ENCODE measurements around the gene KLHL42.

Gene KLHL42

DNA sequence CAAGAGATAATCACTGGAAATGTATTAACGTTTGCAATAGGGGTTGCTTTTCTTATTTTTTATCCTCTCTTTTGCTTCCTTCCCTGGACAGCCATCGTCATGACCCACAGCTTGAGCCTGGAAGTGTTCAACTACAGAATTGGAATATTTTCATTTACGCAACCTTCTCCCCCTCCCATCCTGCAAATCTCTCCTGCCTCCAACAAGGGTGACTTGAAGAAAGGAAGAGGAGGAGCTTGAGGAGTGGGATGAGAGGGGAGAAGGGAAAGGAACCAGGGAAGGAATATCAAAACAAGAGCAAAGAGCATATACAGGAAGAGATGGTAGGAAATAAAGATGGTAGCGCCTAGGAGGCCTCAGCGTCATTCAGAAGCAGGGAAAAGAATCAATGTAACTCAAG is 1.6 kb downstream of the KLHL42 start:
- Histone ChIP-seq H3K18ac (ENCODE audit: low read length) (no peak overlapping the region), H2BK5ac (ENCODE audit: low read length) (no peak overlapping the region), H3K27ac (replicated peaks; ENCODE audit: low read length) (peak overlapping the region; percentile 23), H3K4ac (ENCODE audit: low read length) (no peak overlapping the region), H3K4me2 (ENCODE audit: insufficient read depth, low read length, poor library complexity, severe bottlenecking) (no peak overlapping the region), H3K14ac (ENCODE audit: low read length) (no peak overlapping the region), H3K36me3 (replicated peaks in 1 of 2; ENCODE audit: control insufficient read depth in 2 of 2, insufficient read depth in 2 of 2, low read length in 2 of 2) (peaks cover 0 to 49% of the 10 kb centered on the region in 2 donors), H3K4me1 (ENCODE audit: control insufficient read depth in 2 of 2, insufficient read depth in 1 of 2, low read depth in 1 of 2, low read length in 2 of 2) (peaks cover 13 to 20% of the 10 kb centered on the region in 2 donors), H3K9me3 (replicated peaks in 1 of 2; ENCODE audit: control insufficient read depth in 2 of 2, insufficient read depth in 1 of 2, low read depth in 1 of 2, low read length in 2 of 2) (peaks cover 0 to 19% of the 10 kb centered on the region in 2 donors), H4K8ac (ENCODE audit: low read depth, low read length) (no peak overlapping the region), H3K27me3 (ENCODE audit: control insufficient read depth in 3 of 3, insufficient read depth in 3 of 3, low read depth in 1 of 3, low read length in 3 of 3) (no peaks in the 10 kb centered on the region), H2AFZ (ENCODE audit: low read length) (no peak overlapping the region), H2BK15ac (ENCODE audit: low read length) (no peak overlapping the region), H3K23ac (ENCODE audit: low read depth, low read length, poor library complexity) (no peak overlapping the region), H3K79me1 (ENCODE audit: low read depth, low read length) (peaks cover 5% of the 10 kb centered on the region), H3K9ac (ENCODE audit: low read depth, low read length, poor library complexity) (no peak overlapping the region), H2BK12ac (ENCODE audit: low read length) (no peak overlapping the region), H2AK5ac (ENCODE audit: low read depth, low read length) (no peak overlapping the region), H3K4me3 (ENCODE audit: low read length in 2 of 2) (peak overlapping the region in 1 of 2 donors; percentile 70), H2BK120ac (ENCODE audit: low read depth, low read length) (no peak overlapping the region), H4K91ac (ENCODE audit: low read depth, low read length, poor library complexity) (no peak overlapping the region)
- no CpG with 5 or more reads among the region's 5 CpGs for WGBS, 2 donors (ENCODE audit: extremely low coverage in 2 of 2, insufficient read length in 2 of 2, insufficient replicate concordance in 1 of 2)
- DNase-seq (ENCODE audit: low spot score) = no peak

DNA sequence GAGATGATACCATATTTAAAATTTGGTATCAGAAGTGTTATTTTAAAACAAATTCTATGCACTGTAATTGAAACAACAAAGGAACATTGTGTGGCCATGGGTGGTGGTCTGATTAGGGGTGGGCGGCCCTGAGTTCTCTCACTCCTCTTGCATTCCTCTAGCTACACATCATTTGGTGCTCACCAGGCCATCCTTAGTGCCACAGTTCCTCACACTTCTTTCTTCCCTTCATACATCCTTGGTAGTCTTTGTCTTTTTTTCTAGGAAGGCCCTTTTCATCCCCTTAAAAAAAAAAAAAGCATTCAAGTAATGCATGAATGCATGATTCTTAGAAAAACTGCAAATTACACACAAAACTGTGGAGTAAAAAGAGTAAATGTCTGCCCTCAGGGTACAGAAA is 2.4 kb downstream of the KLHL42 start:
- Histone ChIP-seq H3K9ac (ENCODE audit: low read depth, low read length, poor library complexity) (no peak overlapping the region), H3K14ac (ENCODE audit: low read length) (no peak overlapping the region), H3K23ac (ENCODE audit: low read depth, low read length, poor library complexity) (no peak overlapping the region), H2BK12ac (ENCODE audit: low read length) (no peak overlapping the region), H2BK120ac (ENCODE audit: low read depth, low read length) (no peak overlapping the region), H3K4me3 (ENCODE audit: low read length in 2 of 2) (no peak overlapping the region), H2BK15ac (ENCODE audit: low read length) (no peak overlapping the region), H2BK5ac (ENCODE audit: low read length) (no peak overlapping the region), H3K27me3 (ENCODE audit: control insufficient read depth in 3 of 3, insufficient read depth in 3 of 3, low read depth in 1 of 3, low read length in 3 of 3) (no peaks in the 10 kb centered on the region), H3K79me1 (ENCODE audit: low read depth, low read length) (peaks cover 5% of the 10 kb centered on the region), H3K4ac (ENCODE audit: low read length) (no peak overlapping the region), H4K91ac (ENCODE audit: low read depth, low read length, poor library complexity) (no peak overlapping the region), H4K8ac (ENCODE audit: low read depth, low read length) (no peak overlapping the region), H3K27ac (replicated peaks; ENCODE audit: low read length) (no peak overlapping the region), H3K4me1 (ENCODE audit: control insufficient read depth in 2 of 2, insufficient read depth in 1 of 2, low read depth in 1 of 2, low read length in 2 of 2) (peaks cover 13 to 16% of the 10 kb centered on the region in 2 donors), H3K36me3 (replicated peaks in 1 of 2; ENCODE audit: control insufficient read depth in 2 of 2, insufficient read depth in 2 of 2, low read length in 2 of 2) (peaks cover 0 to 51% of the 10 kb centered on the region in 2 donors), H2AK5ac (ENCODE audit: low read depth, low read length) (no peak overlapping the region), H2AFZ (ENCODE audit: low read length) (no peak overlapping the region), H3K9me3 (replicated peaks in 1 of 2; ENCODE audit: control insufficient read depth in 2 of 2, insufficient read depth in 1 of 2, low read depth in 1 of 2, low read length in 2 of 2) (peaks cover 0 to 19% of the 10 kb centered on the region in 2 donors), H3K4me2 (ENCODE audit: insufficient read depth, low read length, poor library complexity, severe bottlenecking) (no peak overlapping the region), H3K18ac (ENCODE audit: low read length) (no peak overlapping the region)
- no peak for DNase-seq (ENCODE audit: low spot score)
- no CpG with 5 or more reads among the region's 1 CpG for WGBS, 2 donors (ENCODE audit: extremely low coverage in 2 of 2, insufficient read length in 2 of 2, insufficient replicate concordance in 1 of 2)

DNA sequence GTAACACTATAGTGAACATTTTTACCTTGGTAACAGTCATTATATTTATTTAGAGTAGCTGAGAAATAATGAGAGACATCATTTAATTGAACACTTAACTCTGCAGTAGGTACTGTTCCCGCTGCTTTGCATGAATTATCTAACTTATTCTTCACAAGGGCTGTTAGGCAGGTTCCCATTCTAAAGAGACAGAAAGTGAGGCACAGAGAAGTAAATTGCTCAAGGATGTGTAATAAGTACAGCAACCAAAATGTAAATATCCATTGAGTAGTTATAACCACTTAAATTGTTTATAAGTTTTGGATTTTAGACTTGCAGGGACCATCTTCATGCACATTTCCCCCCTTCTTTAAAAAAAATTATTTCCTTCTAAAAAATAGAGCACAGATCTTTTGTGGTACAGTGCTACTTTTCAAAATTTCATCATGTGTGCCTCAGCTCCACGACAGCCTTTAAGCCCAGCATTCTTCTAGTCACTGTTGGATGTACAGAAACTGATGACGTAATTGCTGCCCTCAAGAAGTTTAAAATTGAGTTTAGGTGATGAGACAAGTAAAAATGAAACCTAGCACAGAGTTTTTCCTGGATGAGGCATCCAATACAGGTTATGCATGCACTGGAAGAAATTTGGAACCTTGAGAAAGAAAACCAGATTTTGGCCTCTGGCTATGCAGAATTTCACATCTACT is 6.0 kb downstream of the KLHL42 start:
- Histone ChIP-seq H2AFZ (ENCODE audit: low read length) (no peak overlapping the region), H3K4ac (ENCODE audit: low read length) (no peak overlapping the region), H3K79me1 (ENCODE audit: low read depth, low read length) (peaks cover under 1% of the 10 kb centered on the region), H3K4me2 (ENCODE audit: insufficient read depth, low read length, poor library complexity, severe bottlenecking) (no peak overlapping the region), H3K14ac (ENCODE audit: low read length) (no peak overlapping the region), H2BK5ac (ENCODE audit: low read length) (no peak overlapping the region), H2BK120ac (ENCODE audit: low read depth, low read length) (no peak overlapping the region), H3K23ac (ENCODE audit: low read depth, low read length, poor library complexity) (no peak overlapping the region), H3K27ac (replicated peaks; ENCODE audit: low read length) (no peak overlapping the region), H3K18ac (ENCODE audit: low read length) (no peak overlapping the region), H3K4me1 (ENCODE audit: control insufficient read depth in 2 of 2, insufficient read depth in 1 of 2, low read depth in 1 of 2, low read length in 2 of 2) (peaks cover 9 to 12% of the 10 kb centered on the region in 2 donors), H3K36me3 (replicated peaks in 1 of 2; ENCODE audit: control insufficient read depth in 2 of 2, insufficient read depth in 2 of 2, low read length in 2 of 2) (peaks cover under 1 to 87% of the 10 kb centered on the region in 2 donors), H2BK12ac (ENCODE audit: low read length) (no peak overlapping the region), H4K91ac (ENCODE audit: low read depth, low read length, poor library complexity) (no peak overlapping the region), H3K9me3 (replicated peaks in 1 of 2; ENCODE audit: control insufficient read depth in 2 of 2, insufficient read depth in 1 of 2, low read depth in 1 of 2, low read length in 2 of 2) (peaks cover 0 to 19% of the 10 kb centered on the region in 2 donors), H4K8ac (ENCODE audit: low read depth, low read length) (no peak overlapping the region), H3K9ac (ENCODE audit: low read depth, low read length, poor library complexity) (no peak overlapping the region), H2BK15ac (ENCODE audit: low read length) (no peak overlapping the region), H2AK5ac (ENCODE audit: low read depth, low read length) (no peak overlapping the region), H3K4me3 (ENCODE audit: low read length in 2 of 2) (no peak overlapping the region), H3K27me3 (ENCODE audit: control insufficient read depth in 3 of 3, insufficient read depth in 3 of 3, low read depth in 1 of 3, low read length in 3 of 3) (no peaks in the 10 kb centered on the region)
- no peak for DNase-seq (ENCODE audit: low spot score)
- no CpG with 5 or more reads among the region's 3 CpGs for WGBS, 2 donors (ENCODE audit: extremely low coverage in 2 of 2, insufficient read length in 2 of 2, insufficient replicate concordance in 1 of 2)

DNA sequence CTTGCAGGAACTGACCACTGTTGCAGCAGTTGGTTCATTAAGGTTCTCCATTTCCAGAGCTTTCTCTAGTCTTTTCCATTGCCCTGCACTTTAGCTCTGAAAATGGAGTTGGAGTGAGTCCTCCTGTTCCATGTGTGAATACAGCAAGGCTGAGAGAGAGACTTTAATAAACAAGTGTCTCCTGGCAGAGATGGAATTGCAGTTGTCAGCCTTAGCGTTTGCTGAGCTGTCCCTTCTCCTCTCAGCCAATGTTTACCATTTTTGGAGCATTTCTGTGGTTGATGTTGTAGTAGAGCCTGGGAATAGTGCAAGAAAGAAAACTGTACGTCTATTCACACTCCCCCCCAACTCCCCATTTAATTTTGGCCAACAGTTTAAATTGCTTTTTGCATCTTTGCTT is 7.5 kb downstream of the KLHL42 start:
- Histone ChIP-seq H3K14ac (ENCODE audit: low read length) (no peak overlapping the region), H2BK5ac (ENCODE audit: low read length) (no peak overlapping the region), H4K8ac (ENCODE audit: low read depth, low read length) (no peak overlapping the region), H3K27ac (replicated peaks; ENCODE audit: low read length) (no peak overlapping the region), H3K9ac (ENCODE audit: low read depth, low read length, poor library complexity) (no peak overlapping the region), H3K23ac (ENCODE audit: low read depth, low read length, poor library complexity) (no peak overlapping the region), H2BK15ac (ENCODE audit: low read length) (no peak overlapping the region), H2AK5ac (ENCODE audit: low read depth, low read length) (no peak overlapping the region), H3K4ac (ENCODE audit: low read length) (no peak overlapping the region), H3K4me2 (ENCODE audit: insufficient read depth, low read length, poor library complexity, severe bottlenecking) (no peak overlapping the region), H3K79me1 (ENCODE audit: low read depth, low read length) (peaks cover 2% of the 10 kb centered on the region), H3K4me3 (ENCODE audit: low read length in 2 of 2) (no peak overlapping the region), H3K18ac (ENCODE audit: low read length) (no peak overlapping the region), H3K9me3 (replicated peaks in 1 of 2; ENCODE audit: control insufficient read depth in 2 of 2, insufficient read depth in 1 of 2, low read depth in 1 of 2, low read length in 2 of 2) (peaks cover 0 to 19% of the 10 kb centered on the region in 2 donors), H2BK120ac (ENCODE audit: low read depth, low read length) (no peak overlapping the region), H2BK12ac (ENCODE audit: low read length) (no peak overlapping the region), H3K36me3 (replicated peaks in 1 of 2; ENCODE audit: control insufficient read depth in 2 of 2, insufficient read depth in 2 of 2, low read length in 2 of 2) (peaks cover 7 to 87% of the 10 kb centered on the region in 2 donors), H3K4me1 (ENCODE audit: control insufficient read depth in 2 of 2, insufficient read depth in 1 of 2, low read depth in 1 of 2, low read length in 2 of 2) (peaks cover 0 to under 1% of the 10 kb centered on the region in 2 donors), H4K91ac (ENCODE audit: low read depth, low read length, poor library complexity) (no peak overlapping the region), H3K27me3 (ENCODE audit: control insufficient read depth in 3 of 3, insufficient read depth in 3 of 3, low read depth in 1 of 3, low read length in 3 of 3) (no peaks in the 10 kb centered on the region), H2AFZ (ENCODE audit: low read length) (no peak overlapping the region)
- no peak for DNase-seq (ENCODE audit: low spot score)
- no CpG with 5 or more reads among the region's 2 CpGs for WGBS, 2 donors (ENCODE audit: extremely low coverage in 2 of 2, insufficient read length in 2 of 2, insufficient replicate concordance in 1 of 2)

Data from neuronal stem cell (in vitro differentiated cells).